Spleen (tissue), 11 donors: ENCODE data around the gene SSBP2. TPM values are rescaled to one million over a fixed set of nuclear protein-coding genes. Genes with fewer than 3 reads are reported as not detected.

Experiments used
- DNase-seq: peaks from one replicate; pipeline ENCODE4 v3.0.0-alpha.2; 2020
- H3K27ac ChIP-seq, 8 donors: fragments of 200-600 bp; sonication (generic) in 7 of 8; 1 replicate in 4 of 8; 2 replicates in 4 of 8; pipeline versions ENCODE4 v1.5.0 to v1.8.0; 2016 to 2021; ENCODE audit warnings: inconsistent platforms in 4 of 8, mild to moderate bottlenecking in 4 of 8, moderate library complexity in 1 of 8
- H3K27me3 ChIP-seq, 7 donors: fragments of 200-600 bp; sonication (generic) in 6 of 7; replicated peaks in 1 of 7; 1 replicate in 4 of 7; 2 replicates in 3 of 7; pipeline versions ENCODE4 v1.5.0 to v1.8.0; 2016 to 2021; ENCODE audit warnings: inconsistent platforms in 3 of 7, mild to moderate bottlenecking in 1 of 7
- H3K36me3 ChIP-seq, 6 donors: fragments of 200-600 bp; sonication (generic) in 5 of 6; 1 replicate in 4 of 6; 2 replicates in 2 of 6; pipeline versions ENCODE4 v1.5.0 to v1.8.0; 2016 to 2021; ENCODE audit warnings: inconsistent platforms in 2 of 6
- H3K4me1 ChIP-seq, 6 donors: fragments of 200-600 bp; sonication (generic) in 5 of 6; 1 replicate in 3 of 6; 2 replicates in 3 of 6; pipeline versions ENCODE4 v1.5.0 to v1.8.0; 2016 to 2021; ENCODE audit warnings: inconsistent platforms in 3 of 6
- H3K4me3 ChIP-seq, 8 donors: fragments of 200-600 bp; sonication (generic) in 7 of 8; 1 replicate in 4 of 8; 2 replicates in 4 of 8; pipeline versions ENCODE4 v1.5.0 to v1.8.0; 2016 to 2021; ENCODE audit warnings: inconsistent platforms in 4 of 8, mild to moderate bottlenecking in 4 of 8, moderate library complexity in 2 of 8
- H3K9me3 ChIP-seq, 8 donors: fragments of 200-600 bp; sonication (generic) in 7 of 8; 1 replicate in 4 of 8; 2 replicates in 4 of 8; pipeline versions ENCODE4 v1.5.0 to v1.8.0; 2016 to 2021; ENCODE audit warnings: inconsistent platforms in 4 of 8
- POLR2A ChIP-seq, 3 donors: fragments of 450-650 bp; IDR thresholded peaks; one replicate each; pipeline ENCODE4 v1.5.1; 2017; ENCODE audit warnings: antibody characterized with exemption in 3 of 3, mild to moderate bottlenecking in 1 of 3
- POLR2AphosphoS5 ChIP-seq, 3 donors: sonication (generic); formaldehyde crosslinking; IDR thresholded peaks; one replicate each; pipeline ENCODE4 v1.5.1; 2017; ENCODE audit warnings: antibody characterized with exemption in 3 of 3
- WGBS, 5 donors: extraction: QIAGEN DNeasy Blood & Tissue Kit in 3 of 5; methylation state at CpG; one replicate each; pipeline versions ENCODE4 v1.1.5 to v1.1.7; 2013 to 2018; 5-methylcytosine and 5-hydroxymethylcytosine counted together
- intact Hi-C: fragments of 100-400 bp; cut with DNase I; formaldehyde crosslinking; loops from one replicate; pipeline ENCODE4 v1.15.0; 2023; ENCODE audit warnings: low total_unique reads
- polyA plus RNA-seq, 3 donors: library from polyadenylated mRNA; stranded (reverse); fragments of 200-250 nt; gene quantifications; one replicate each; pipeline ENCODE4 v1.2.1, GENCODE V29; 2013
- total RNA-seq, 7 donors: library from RNA; depleted of rRNA in 3 of 7; stranded (reverse); fragments of >200 nt in 3 of 7; fragmentation: NEBNext Ultra II Directional in 4 of 7; extraction: Animal tissue kit (Norgen Biotek cat#: 25700) in 4 of 7; gene quantifications; one replicate each; pipeline versions ENCODE4 v1.1.0 to v1.2.1, GENCODE V29; 2016 to 2021
- TF ChIP-seq, protein P1 (sequence below), 11 experiments: fragments of 200-600 bp in 7 of 11; fragments of 450-650 bp in 4 of 11; sonication (generic) in 4 of 11; IDR thresholded peaks in 8 of 11; conservative IDR thresholded peaks in 3 of 11; 1 replicate in 7 of 11; 2 replicates in 4 of 11; pipeline versions ENCODE4 v1.4.0 to v1.8.0; 2016 to 2021; ENCODE audit warnings: antibody characterized with exemption in 11 of 11, inconsistent platforms in 4 of 11, mild to moderate bottlenecking in 1 of 11
- donor health status: healthy with polysubstance abuse.
- donor health status: DM: no; HTN: no; CAD: no; lungs with moderate emphysema.
- donor health status: DM: no; HTN: no; CAD: no.
- donor health status: Bipolar disorder and iron deficiency.
- donor health status: healthy.
- donor health status: DM: no; HTN: no; CAD: no.
- donor health status: DM: yes; HTN: yes; CAD: no.

Gene SSBP2
- total and polyA plus RNA-seq, 10 donors, result 12.2 to 40.8 (median 29.6) TPM

DNA sequence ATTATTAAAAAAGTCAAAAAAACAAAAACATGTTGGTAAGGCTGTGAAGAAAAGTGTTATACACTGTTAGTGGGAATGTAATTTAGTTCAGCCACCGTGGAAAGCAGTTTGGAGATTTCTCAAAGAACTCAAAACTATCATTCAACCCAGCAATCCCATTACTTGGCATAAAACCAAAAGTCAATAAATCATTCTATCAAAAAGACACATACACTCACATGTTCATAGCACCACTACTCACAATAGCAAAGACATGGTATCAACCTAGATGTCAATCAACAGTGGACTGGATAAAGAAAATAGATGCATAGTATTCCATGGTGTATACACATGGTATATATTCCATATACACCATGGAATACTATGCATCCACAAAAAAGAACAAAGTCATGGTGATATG is 208.7 kb downstream of the SSBP2 start:
- Histone ChIP-seq H3K27ac (no peak overlapping the region), H3K36me3 (no peaks in the 10 kb centered on the region), H3K4me1 (no peaks in the 10 kb centered on the region), H3K27me3 (no peaks in the 10 kb centered on the region), H3K4me3 (no peak overlapping the region), H3K9me3 (peaks cover 0 to 13% (median 2%) of the 10 kb centered on the region in 8 donors)
- TF ChIP-seq, protein P1, sequence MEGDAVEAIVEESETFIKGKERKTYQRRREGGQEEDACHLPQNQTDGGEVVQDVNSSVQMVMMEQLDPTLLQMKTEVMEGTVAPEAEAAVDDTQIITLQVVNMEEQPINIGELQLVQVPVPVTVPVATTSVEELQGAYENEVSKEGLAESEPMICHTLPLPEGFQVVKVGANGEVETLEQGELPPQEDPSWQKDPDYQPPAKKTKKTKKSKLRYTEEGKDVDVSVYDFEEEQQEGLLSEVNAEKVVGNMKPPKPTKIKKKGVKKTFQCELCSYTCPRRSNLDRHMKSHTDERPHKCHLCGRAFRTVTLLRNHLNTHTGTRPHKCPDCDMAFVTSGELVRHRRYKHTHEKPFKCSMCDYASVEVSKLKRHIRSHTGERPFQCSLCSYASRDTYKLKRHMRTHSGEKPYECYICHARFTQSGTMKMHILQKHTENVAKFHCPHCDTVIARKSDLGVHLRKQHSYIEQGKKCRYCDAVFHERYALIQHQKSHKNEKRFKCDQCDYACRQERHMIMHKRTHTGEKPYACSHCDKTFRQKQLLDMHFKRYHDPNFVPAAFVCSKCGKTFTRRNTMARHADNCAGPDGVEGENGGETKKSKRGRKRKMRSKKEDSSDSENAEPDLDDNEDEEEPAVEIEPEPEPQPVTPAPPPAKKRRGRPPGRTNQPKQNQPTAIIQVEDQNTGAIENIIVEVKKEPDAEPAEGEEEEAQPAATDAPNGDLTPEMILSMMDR (IDR thresholded peaks at IDR 0.05 in 8 of 11, conservative IDR thresholded peaks at IDR 0.05 in 3 of 11), result no peak
- TF ChIP-seq POLR2A (IDR thresholded peaks at IDR 0.05) (no peak), POLR2AphosphoS5 (IDR thresholded peaks at IDR 0.05) (no peak)
- intact Hi-C loops, result no loop called here
- 85 to 97% (median 95%) methylated on average over 1 of the region's 1 CpG for WGBS, 5 donors
- DNase-seq, result no peak

DNA sequence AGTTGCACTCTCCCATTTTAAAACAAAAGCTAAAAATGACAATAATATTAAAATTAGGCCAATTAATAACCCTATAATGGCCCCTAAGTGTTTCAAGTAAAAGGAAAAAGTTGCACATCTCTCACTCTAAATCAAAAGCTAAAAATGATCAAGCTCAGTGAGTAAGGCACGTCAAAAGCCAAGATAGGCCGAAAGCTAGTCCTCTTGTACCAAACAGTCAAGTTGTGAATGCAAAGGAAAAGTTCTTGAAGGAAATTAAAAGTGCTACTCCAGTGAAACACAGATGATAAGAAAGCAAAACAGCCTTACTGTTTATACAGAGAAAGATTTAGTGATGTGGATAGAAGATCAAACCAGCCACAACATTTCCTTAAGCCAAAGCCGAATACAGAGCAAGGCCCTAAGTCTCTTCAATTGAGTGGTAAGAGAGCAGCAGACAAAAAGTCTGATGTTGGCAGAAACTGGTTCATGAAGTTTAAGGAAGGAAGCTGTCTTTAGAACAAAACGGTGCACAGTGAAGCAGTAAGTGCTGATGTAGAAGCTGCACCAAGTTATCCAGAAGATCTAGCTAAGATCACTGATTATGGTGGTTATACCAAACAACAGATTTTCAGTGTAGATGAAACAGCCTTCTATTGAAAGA is 212.9 kb downstream of the SSBP2 start:
- Histone ChIP-seq H3K9me3 (peaks cover 0 to 13% (median 1%) of the 10 kb centered on the region in 8 donors), H3K27me3 (no peaks in the 10 kb centered on the region), H3K4me1 (peaks cover 0 to 12% (median 0%) of the 10 kb centered on the region in 6 donors), H3K36me3 (no peaks in the 10 kb centered on the region), H3K4me3 (no peak overlapping the region), H3K27ac (no peak overlapping the region)
- no peak for DNase-seq
- no peak for TF ChIP-seq POLR2AphosphoS5 (IDR thresholded peaks at IDR 0.05)
- TF ChIP-seq POLR2A (IDR thresholded peaks at IDR 0.05), result no peak
- TF ChIP-seq, protein P1 (IDR thresholded peaks at IDR 0.05 in 8 of 11, conservative IDR thresholded peaks at IDR 0.05 in 3 of 11), result no peak
- intact Hi-C loops, result no loop called here
- WGBS, 5 donors, result 48 to 62% (median 53%) methylated on average over 4 of the region's 4 CpGs

DNA sequence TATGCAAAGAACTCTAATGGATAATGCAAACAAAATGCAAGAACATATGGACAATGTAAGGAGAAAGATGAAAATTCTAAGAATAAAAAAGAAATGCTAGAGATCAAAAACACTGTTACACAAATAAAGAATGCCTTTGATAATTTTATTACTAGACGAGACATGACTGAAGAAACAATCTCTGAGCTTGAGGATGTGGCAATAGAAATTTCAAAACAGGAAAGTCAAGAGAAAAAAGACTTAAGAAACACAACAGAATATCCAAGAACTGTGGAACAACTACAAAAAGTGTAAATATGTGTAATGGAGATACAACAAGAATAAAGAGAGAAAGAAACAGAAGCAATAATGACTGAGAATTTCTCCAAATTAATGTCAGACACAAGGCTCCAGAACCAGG is 216.5 kb downstream of the SSBP2 start:
- 56 to 76% (median 62%) methylated on average over 1 of the region's 1 CpG for WGBS, 5 donors
- intact Hi-C loops, result no loop called here

More for the DNA sequence above, 216.5 kb downstream of the SSBP2 start:
- no peak for DNase-seq
- TF ChIP-seq POLR2AphosphoS5 (IDR thresholded peaks at IDR 0.05), result no peak
- TF ChIP-seq, protein P1 (IDR thresholded peaks at IDR 0.05 in 8 of 11, conservative IDR thresholded peaks at IDR 0.05 in 3 of 11), result no peak
- TF ChIP-seq POLR2A (IDR thresholded peaks at IDR 0.05), result no peak
- no peaks in the 10 kb centered on the region for H3K36me3 ChIP-seq
- H3K27me3 ChIP-seq, result no peaks in the 10 kb centered on the region
- no peak overlapping the region for H3K4me3 ChIP-seq
- H3K27ac ChIP-seq, result no peak overlapping the region
- no peaks in the 10 kb centered on the region for H3K9me3 ChIP-seq
- H3K4me1 ChIP-seq, result peaks cover 0 to 12% (median 0%) of the 10 kb centered on the region in 6 donors
